Vagina (tissue), 2 donors: Measurements from ENCODE around the gene PISD. TPM values are rescaled to one million over a fixed set of nuclear protein-coding genes. Genes with fewer than 3 reads are reported as not detected.

Source experiments
- DNase-seq, 2 donors: peaks; one replicate each; pipeline ENCODE4 v3.0.0-alpha.2; 2017; ENCODE audit errors: extremely low spot score in 2 of 2
- H3K27ac ChIP-seq: fragments of 200-600 bp; sonication (generic); one replicate; pipeline ENCODE4 v1.5.1; 2019
- H3K27me3 ChIP-seq: fragments of 200-600 bp; sonication (generic); one replicate; pipeline ENCODE4 v1.5.1; 2019
- H3K36me3 ChIP-seq, 2 donors: fragments of 200-600 bp; sonication (generic); one replicate each; pipeline ENCODE4 v1.5.1; 2017 to 2019
- H3K4me1 ChIP-seq: fragments of 200-600 bp; sonication (generic); one replicate; pipeline ENCODE4 v1.5.1; 2019
- H3K4me3 ChIP-seq, 2 donors: fragments of 200-600 bp; sonication (generic); 1 replicate in 1 of 2; 2 replicates in 1 of 2; pipeline ENCODE4 v1.5.1; 2016 to 2019
- H3K9me3 ChIP-seq: fragments of 200-600 bp; sonication (generic); one replicate; pipeline ENCODE4 v1.5.1; 2019
- CTCF ChIP-seq, 3 experiments: fragments of 450-650 bp in 2 of 3; fragments of 200-600 bp in 1 of 3; sonication (generic) in 1 of 3; IDR thresholded peaks; one replicate each; pipeline ENCODE4 v1.5.1; 2017 to 2019; ENCODE audit warnings: antibody characterized with exemption in 3 of 3, mild to moderate bottlenecking in 2 of 3, moderate library complexity in 2 of 3
- POLR2A ChIP-seq, 2 donors: fragments of 450-650 bp; IDR thresholded peaks; one replicate each; pipeline ENCODE4 v1.6.1; 2017; ENCODE audit warnings: antibody characterized with exemption in 2 of 2, mild to moderate bottlenecking in 2 of 2, moderate library complexity in 2 of 2
- POLR2AphosphoS5 ChIP-seq, 2 donors: sonication (generic); formaldehyde crosslinking; IDR thresholded peaks; one replicate each; pipeline ENCODE4 v1.9.0; 2017; ENCODE audit warnings: antibody characterized with exemption in 2 of 2, mild to moderate bottlenecking in 2 of 2, low read depth in 1 of 2; ENCODE audit not compliant: insufficient read depth in 1 of 2
- intact Hi-C: fragments of 100-400 bp; cut with DNase I; formaldehyde crosslinking; loops from one replicate; pipeline ENCODE4 v1.15.1; 2023
- total RNA-seq: library from RNA; depleted of rRNA; stranded (reverse); fragments of >200 nt; gene quantifications from one replicate; pipeline ENCODE4 v1.2.3, GENCODE V29; 2016

The PISD gene
- total RNA-seq, 1 donor from 2014 or later = 50.3 TPM

GRCh38 chr22:31604137-31604705, 57.8 kb downstream of the PISD start:
- Histone ChIP-seq H3K9me3 (no peaks in the 10 kb centered on the region), H3K27ac (no peak overlapping the region), H3K4me1 (peaks cover 10% of the 10 kb centered on the region), H3K36me3 (peaks cover 0 to 4% of the 10 kb centered on the region in 2 donors), H3K27me3 (no peaks in the 10 kb centered on the region), H3K4me3 (no peak overlapping the region)
- TF ChIP-seq POLR2AphosphoS5 (IDR thresholded peaks at IDR 0.05; ENCODE audit: insufficient read depth in 1 of 2, low read depth in 1 of 2) = no peak
- TF ChIP-seq POLR2A (IDR thresholded peaks at IDR 0.05) = no peak
- TF ChIP-seq CTCF (IDR thresholded peaks at IDR 0.05) = no peak
- intact Hi-C loops = no loop called here
- no peak for DNase-seq

GRCh38 chr22:31603574-31603973, 58.4 kb downstream of the PISD start:
- TF ChIP-seq POLR2AphosphoS5 (IDR thresholded peaks at IDR 0.05; ENCODE audit: insufficient read depth in 1 of 2, low read depth in 1 of 2) (no peak), CTCF (IDR thresholded peaks at IDR 0.05) (no peak), POLR2A (IDR thresholded peaks at IDR 0.05) (no peak)
- H3K9me3 ChIP-seq = no peaks in the 10 kb centered on the region
- no peaks in the 10 kb centered on the region for H3K27me3 ChIP-seq
- intact Hi-C loops = no loop called here
- peaks cover 10% of the 10 kb centered on the region for H3K4me1 ChIP-seq
- no peak overlapping the region for H3K4me3 ChIP-seq
- DNase-seq = no peak
- H3K27ac ChIP-seq = no peak overlapping the region
- peaks cover 0 to 4% of the 10 kb centered on the region in 2 donors for H3K36me3 ChIP-seq

- no peak for DNase-seq
- H3K9me3 ChIP-seq = no peaks in the 10 kb centered on the region
- no peaks in the 10 kb centered on the region for H3K27me3 ChIP-seq
- H3K36me3 ChIP-seq = peaks cover 0 to 4% of the 10 kb centered on the region in 2 donors
- no peak overlapping the region for H3K4me3 ChIP-seq
- intact Hi-C loops = no loop called here
- TF ChIP-seq POLR2A (IDR thresholded peaks at IDR 0.05) (no peak), CTCF (IDR thresholded peaks at IDR 0.05) (no peak), POLR2AphosphoS5 (IDR thresholded peaks at IDR 0.05; ENCODE audit: insufficient read depth in 1 of 2, low read depth in 1 of 2) (no peak)
- H3K27ac ChIP-seq = no peak overlapping the region
- peaks cover 10% of the 10 kb centered on the region for H3K4me1 ChIP-seq
These were observed 58.9 kb downstream of the PISD start for GRCh38 chr22:31603081-31603525.

GRCh38 chr22:31602259-31602952, 59.6 kb downstream of the PISD start:
- DNase-seq = no peak

More at GRCh38 chr22:31602259-31602952, 59.6 kb downstream of the PISD start:
- Histone ChIP-seq H3K4me3 (no peak overlapping the region), H3K4me1 (peaks cover 10% of the 10 kb centered on the region), H3K9me3 (no peaks in the 10 kb centered on the region), H3K36me3 (peaks cover 0 to 4% of the 10 kb centered on the region in 2 donors), H3K27ac (no peak overlapping the region), H3K27me3 (no peaks in the 10 kb centered on the region)
- TF ChIP-seq CTCF (IDR thresholded peaks at IDR 0.05) (no peak), POLR2A (IDR thresholded peaks at IDR 0.05) (no peak), POLR2AphosphoS5 (IDR thresholded peaks at IDR 0.05; ENCODE audit: insufficient read depth in 1 of 2, low read depth in 1 of 2) (peak; percentile 29 to 50)
- intact Hi-C loops = no loop called here
